Measurements from ENCODE around the gene PPM1A. TPM values are rescaled to one million over a fixed set of nuclear protein-coding genes. Genes with fewer than 3 reads are reported as not detected.

PPM1A gene
- total and polyA plus RNA-seq, 2 donors from 2014 or later: 42.3 to 60.3 TPM

DNA sequence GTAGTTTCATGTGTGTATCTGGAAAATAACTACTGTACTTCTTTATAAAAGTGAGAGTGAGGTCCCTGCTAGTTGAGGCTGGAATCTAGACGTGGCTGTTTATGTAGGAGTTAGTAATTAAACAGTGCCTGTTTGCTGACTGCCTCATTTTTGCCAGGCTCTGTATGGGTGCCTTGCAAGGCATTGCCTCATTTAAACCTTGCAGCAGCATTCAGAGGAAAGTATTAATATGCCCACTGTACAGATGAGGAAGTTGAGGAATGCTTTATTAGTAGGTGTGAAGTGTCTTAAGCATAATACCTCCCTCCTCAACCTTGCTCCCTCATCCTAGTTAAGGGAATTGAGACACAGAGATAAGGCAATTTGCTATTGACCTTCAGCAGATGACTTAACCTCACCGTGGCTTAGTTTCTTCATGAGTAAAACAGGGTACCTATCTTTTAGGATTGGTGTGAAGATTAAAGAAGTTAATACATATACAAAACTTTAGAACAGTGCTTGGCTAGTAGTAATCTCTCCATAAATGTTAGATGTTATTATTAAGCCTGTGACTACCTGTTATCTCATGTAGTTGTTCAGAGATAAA lies 28.7 kb downstream of the PPM1A start:
- TF ChIP-seq, protein P1, sequence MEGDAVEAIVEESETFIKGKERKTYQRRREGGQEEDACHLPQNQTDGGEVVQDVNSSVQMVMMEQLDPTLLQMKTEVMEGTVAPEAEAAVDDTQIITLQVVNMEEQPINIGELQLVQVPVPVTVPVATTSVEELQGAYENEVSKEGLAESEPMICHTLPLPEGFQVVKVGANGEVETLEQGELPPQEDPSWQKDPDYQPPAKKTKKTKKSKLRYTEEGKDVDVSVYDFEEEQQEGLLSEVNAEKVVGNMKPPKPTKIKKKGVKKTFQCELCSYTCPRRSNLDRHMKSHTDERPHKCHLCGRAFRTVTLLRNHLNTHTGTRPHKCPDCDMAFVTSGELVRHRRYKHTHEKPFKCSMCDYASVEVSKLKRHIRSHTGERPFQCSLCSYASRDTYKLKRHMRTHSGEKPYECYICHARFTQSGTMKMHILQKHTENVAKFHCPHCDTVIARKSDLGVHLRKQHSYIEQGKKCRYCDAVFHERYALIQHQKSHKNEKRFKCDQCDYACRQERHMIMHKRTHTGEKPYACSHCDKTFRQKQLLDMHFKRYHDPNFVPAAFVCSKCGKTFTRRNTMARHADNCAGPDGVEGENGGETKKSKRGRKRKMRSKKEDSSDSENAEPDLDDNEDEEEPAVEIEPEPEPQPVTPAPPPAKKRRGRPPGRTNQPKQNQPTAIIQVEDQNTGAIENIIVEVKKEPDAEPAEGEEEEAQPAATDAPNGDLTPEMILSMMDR (IDR thresholded peaks at IDR 0.05; ENCODE audit: borderline replicate concordance, extremely low read depth, insufficient read depth): no peak
- H3K9me3 ChIP-seq (ENCODE audit: control insufficient read depth in 2 of 3, insufficient read depth in 1 of 3, low read length in 3 of 3): no peaks in the 10 kb centered on the region
- H3K9ac ChIP-seq (ENCODE audit: low read length in 3 of 3): no peak overlapping the region
- peaks cover 3 to 34% (median 9%) of the 10 kb centered on the region in 3 donors for H3K4me1 ChIP-seq (ENCODE audit: control insufficient read depth in 2 of 3, insufficient read depth in 2 of 3, low read depth in 1 of 3, low read length in 3 of 3)
- no peaks in the 10 kb centered on the region for H3K36me3 ChIP-seq (ENCODE audit: control insufficient read depth in 2 of 3, insufficient read depth in 3 of 3, low read length in 3 of 3)
- H3K27me3 ChIP-seq (ENCODE audit: control insufficient read depth, insufficient read depth, low read length): no peaks in the 10 kb centered on the region
- intact Hi-C loops (cut with DNase I): no loop called here
- DNase-seq (no peak), FAIRE-seq (no peak)
- no peak overlapping the region for H3K4me3 ChIP-seq (ENCODE audit: low read length in 3 of 3)
- no peak overlapping the region for H3K27ac ChIP-seq (ENCODE audit: low read depth in 2 of 2, low read length in 2 of 2)

DNA sequence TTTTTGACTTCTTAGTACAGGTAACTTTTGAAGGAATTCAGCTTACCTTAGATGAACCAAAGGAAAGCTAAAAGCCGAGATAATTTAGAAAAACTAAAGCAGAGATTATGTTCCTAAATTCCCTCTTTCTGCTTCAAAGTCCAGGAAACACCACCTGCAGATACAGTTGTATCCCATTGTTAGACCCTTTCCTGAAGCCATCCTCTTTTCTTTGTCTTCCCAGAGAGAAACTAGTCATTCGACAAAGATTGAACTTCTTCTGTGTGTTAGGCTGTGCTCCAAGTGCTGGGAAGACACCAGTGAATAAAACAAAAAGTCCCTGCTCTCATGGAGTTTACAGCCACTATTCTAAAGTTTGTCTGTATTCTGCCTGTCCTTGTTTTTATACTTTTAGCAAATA lies 29.3 kb downstream of the PPM1A start:
- Histone ChIP-seq H3K4me1 (ENCODE audit: control insufficient read depth in 2 of 3, insufficient read depth in 2 of 3, low read depth in 1 of 3, low read length in 3 of 3) (peaks cover 3 to 28% (median 9%) of the 10 kb centered on the region in 3 donors), H3K27me3 (ENCODE audit: control insufficient read depth, insufficient read depth, low read length) (no peaks in the 10 kb centered on the region), H3K9me3 (ENCODE audit: control insufficient read depth in 2 of 3, insufficient read depth in 1 of 3, low read length in 3 of 3) (no peaks in the 10 kb centered on the region), H3K27ac (ENCODE audit: low read depth in 2 of 2, low read length in 2 of 2) (no peak overlapping the region), H3K4me3 (ENCODE audit: low read length in 3 of 3) (no peak overlapping the region), H3K9ac (ENCODE audit: low read length in 3 of 3) (no peak overlapping the region), H3K36me3 (ENCODE audit: control insufficient read depth in 2 of 3, insufficient read depth in 3 of 3, low read length in 3 of 3) (no peaks in the 10 kb centered on the region)
- TF ChIP-seq, protein P1 (IDR thresholded peaks at IDR 0.05; ENCODE audit: borderline replicate concordance, extremely low read depth, insufficient read depth): no peak
- FAIRE-seq: no peak
- intact Hi-C loops (cut with DNase I): no loop called here
- DNase-seq: no peak

DNA sequence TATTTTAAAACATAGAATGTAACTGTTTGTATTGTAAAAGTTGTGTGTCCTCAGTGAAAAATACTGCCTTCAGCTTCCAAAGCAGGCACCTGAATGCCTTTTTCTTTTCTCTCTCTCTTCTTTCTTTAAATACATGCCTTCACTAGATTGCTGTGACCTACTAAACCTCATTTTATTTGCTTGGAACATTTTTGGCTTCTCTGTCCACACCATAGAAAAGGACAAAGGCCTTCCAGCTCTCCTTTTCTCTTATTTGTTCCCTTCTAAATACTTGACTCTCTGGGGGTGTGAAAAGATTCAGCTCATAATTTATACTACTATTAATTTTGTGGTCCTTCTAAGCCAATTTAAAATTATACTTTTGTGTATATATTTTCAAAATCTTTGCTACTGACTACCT lies 38.4 kb downstream of the PPM1A start:
- Histone ChIP-seq H3K36me3 (ENCODE audit: control insufficient read depth in 2 of 3, insufficient read depth in 3 of 3, low read length in 3 of 3) (peaks cover 6 to 10% (median 8%) of the 10 kb centered on the region in 3 donors), H3K4me1 (ENCODE audit: control insufficient read depth in 2 of 3, insufficient read depth in 2 of 3, low read depth in 1 of 3, low read length in 3 of 3) (no peaks in the 10 kb centered on the region), H3K9me3 (ENCODE audit: control insufficient read depth in 2 of 3, insufficient read depth in 1 of 3, low read length in 3 of 3) (no peaks in the 10 kb centered on the region), H3K27me3 (ENCODE audit: control insufficient read depth, insufficient read depth, low read length) (no peaks in the 10 kb centered on the region), H3K9ac (ENCODE audit: low read length in 3 of 3) (no peak overlapping the region), H3K27ac (ENCODE audit: low read depth in 2 of 2, low read length in 2 of 2) (no peak overlapping the region), H3K4me3 (ENCODE audit: low read length in 3 of 3) (no peak overlapping the region)
- FAIRE-seq (no peak), DNase-seq (no peak)
- TF ChIP-seq, protein P1 (IDR thresholded peaks at IDR 0.05; ENCODE audit: borderline replicate concordance, extremely low read depth, insufficient read depth): no peak
- intact Hi-C loops (cut with DNase I): no loop called here

DNA sequence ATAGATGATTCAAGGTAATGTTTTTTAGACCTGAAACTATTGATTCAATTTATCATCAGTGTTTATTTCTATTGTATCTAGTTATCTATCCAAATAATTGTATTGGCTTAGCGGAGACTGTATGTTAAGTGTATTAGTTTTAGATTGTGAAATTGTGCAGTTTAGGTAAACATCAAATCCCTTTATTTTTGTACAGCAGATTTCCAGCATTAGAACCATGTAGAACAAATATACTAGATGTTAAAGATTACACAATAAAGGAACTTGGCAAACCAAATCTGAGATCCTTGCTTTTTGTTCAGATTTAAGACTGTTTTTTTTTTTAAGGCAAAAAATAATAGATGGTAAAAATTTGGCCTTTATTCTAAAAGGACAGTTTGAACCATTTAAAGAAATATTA lies 39.3 kb downstream of the PPM1A start:
- TF ChIP-seq, protein P1 (IDR thresholded peaks at IDR 0.05; ENCODE audit: borderline replicate concordance, extremely low read depth, insufficient read depth): no peak
- H3K9ac ChIP-seq (ENCODE audit: low read length in 3 of 3): no peak overlapping the region
- H3K36me3 ChIP-seq (ENCODE audit: control insufficient read depth in 2 of 3, insufficient read depth in 3 of 3, low read length in 3 of 3): peaks cover 8 to 12% (median 12%) of the 10 kb centered on the region in 3 donors
- no peak overlapping the region for H3K4me3 ChIP-seq (ENCODE audit: low read length in 3 of 3)
- intact Hi-C loops (cut with DNase I): no loop called here
- no peak for DNase-seq
- no peaks in the 10 kb centered on the region for H3K4me1 ChIP-seq (ENCODE audit: control insufficient read depth in 2 of 3, insufficient read depth in 2 of 3, low read depth in 1 of 3, low read length in 3 of 3)
- no peak overlapping the region for H3K27ac ChIP-seq (ENCODE audit: low read depth in 2 of 2, low read length in 2 of 2)
- no peaks in the 10 kb centered on the region for H3K27me3 ChIP-seq (ENCODE audit: control insufficient read depth, insufficient read depth, low read length)
- no peaks in the 10 kb centered on the region for H3K9me3 ChIP-seq (ENCODE audit: control insufficient read depth in 2 of 3, insufficient read depth in 1 of 3, low read length in 3 of 3)
- no peak for FAIRE-seq

Data from kidney (tissue), 14 donors.